Measurements from ENCODE around the gene TMEM164. TPM values are rescaled to one million over a fixed set of nuclear protein-coding genes. Genes with fewer than 3 reads are reported as not detected.

The TMEM164 gene
- total and polyA plus RNA-seq, 2 experiments from 2014 or later = 3.4 to 17.2 TPM

DNA sequence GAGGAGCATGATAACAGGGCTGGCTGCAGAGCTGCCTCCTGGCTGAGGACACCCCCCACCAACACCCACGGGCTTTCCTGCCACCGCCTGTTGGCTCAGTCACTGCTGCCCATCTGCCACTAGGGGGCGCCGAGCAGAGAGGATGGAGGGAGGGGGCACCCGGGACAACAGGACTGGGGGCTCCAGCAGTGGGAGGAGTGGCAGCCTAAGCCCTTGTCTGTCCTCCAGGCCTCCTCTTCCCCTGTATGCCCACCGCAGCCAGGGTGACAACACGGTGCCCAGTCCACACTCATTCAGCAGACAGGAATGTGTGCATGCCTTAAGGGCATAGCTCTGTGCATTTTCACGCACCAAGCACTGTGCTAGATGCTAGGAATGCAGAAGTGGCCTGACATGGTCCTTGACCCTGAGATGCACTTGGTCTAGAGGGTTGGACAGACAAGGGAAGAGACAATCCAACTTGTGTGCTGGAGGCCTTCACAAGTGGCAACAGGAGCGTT is 165.1 kb downstream of the TMEM164 start:
- Histone ChIP-seq H3K79me2 (replicated peaks; ENCODE audit: insufficient read depth) (no peaks in the 10 kb centered on the region), H4K20me1 (replicated peaks; ENCODE audit: insufficient read depth) (no peaks in the 10 kb centered on the region), H3K4me3 (no peak overlapping the region), H3K9me2 (ENCODE audit: insufficient read depth) (no peaks in the 10 kb centered on the region), H3F3A (replicated peaks; ENCODE audit: low read depth) (no peaks in the 10 kb centered on the region), H3K4me2 (no peak overlapping the region), H3K36me3 (ENCODE audit: insufficient read depth) (no peaks in the 10 kb centered on the region), H2AFZ (no peak overlapping the region), H3K4me1 (ENCODE audit: insufficient read depth) (no peaks in the 10 kb centered on the region), H3K27ac (ENCODE audit: low read depth) (no peak overlapping the region), H3K27me3 (ENCODE audit: insufficient read depth) (no peaks in the 10 kb centered on the region)
- Mint-ChIP-seq H3K9me3 (no peaks in the 10 kb centered on the region; the same call in 2 of the 3 replicates), H3K36me3 (ENCODE audit: low read depth) (no peaks in the 10 kb centered on the region; the same call in 1 of the 3 replicates), H3K4me1 (no peaks in the 10 kb centered on the region), H3K27ac (no peak overlapping the region), H3K4me3 (no peak overlapping the region), H3K27me3 (ENCODE audit: insufficient read depth, low read depth, poor library complexity) (peaks cover 3% of the 10 kb centered on the region)
- TF ChIP-seq ZNF462 (CRISPR knock-in tag; IDR thresholded peaks at IDR 0.05) = no peak
- TF ChIP-seq, protein P1, sequence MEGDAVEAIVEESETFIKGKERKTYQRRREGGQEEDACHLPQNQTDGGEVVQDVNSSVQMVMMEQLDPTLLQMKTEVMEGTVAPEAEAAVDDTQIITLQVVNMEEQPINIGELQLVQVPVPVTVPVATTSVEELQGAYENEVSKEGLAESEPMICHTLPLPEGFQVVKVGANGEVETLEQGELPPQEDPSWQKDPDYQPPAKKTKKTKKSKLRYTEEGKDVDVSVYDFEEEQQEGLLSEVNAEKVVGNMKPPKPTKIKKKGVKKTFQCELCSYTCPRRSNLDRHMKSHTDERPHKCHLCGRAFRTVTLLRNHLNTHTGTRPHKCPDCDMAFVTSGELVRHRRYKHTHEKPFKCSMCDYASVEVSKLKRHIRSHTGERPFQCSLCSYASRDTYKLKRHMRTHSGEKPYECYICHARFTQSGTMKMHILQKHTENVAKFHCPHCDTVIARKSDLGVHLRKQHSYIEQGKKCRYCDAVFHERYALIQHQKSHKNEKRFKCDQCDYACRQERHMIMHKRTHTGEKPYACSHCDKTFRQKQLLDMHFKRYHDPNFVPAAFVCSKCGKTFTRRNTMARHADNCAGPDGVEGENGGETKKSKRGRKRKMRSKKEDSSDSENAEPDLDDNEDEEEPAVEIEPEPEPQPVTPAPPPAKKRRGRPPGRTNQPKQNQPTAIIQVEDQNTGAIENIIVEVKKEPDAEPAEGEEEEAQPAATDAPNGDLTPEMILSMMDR (conservative IDR thresholded peaks at IDR 0.05; ENCODE audit: low read depth in 2 of 2) = peak; percentile 62 to 84
- ATAC-seq (peak; percentile 93), DNase-seq (ENCODE audit: low spot score) (peak; percentile 74)

- Mint-ChIP-seq H3K27me3 (ENCODE audit: insufficient read depth, low read depth, poor library complexity) (peaks cover 3% of the 10 kb centered on the region), H3K9me3 (no peaks in the 10 kb centered on the region; the same call in 2 of the 3 replicates), H3K36me3 (ENCODE audit: low read depth) (no peaks in the 10 kb centered on the region; the same call in 1 of the 3 replicates), H3K27ac (no peak overlapping the region), H3K4me1 (no peaks in the 10 kb centered on the region), H3K4me3 (no peak overlapping the region)
- Histone ChIP-seq H3F3A (replicated peaks; ENCODE audit: low read depth) (no peaks in the 10 kb centered on the region), H3K27ac (ENCODE audit: low read depth) (no peak overlapping the region), H3K4me1 (ENCODE audit: insufficient read depth) (no peaks in the 10 kb centered on the region), H3K27me3 (ENCODE audit: insufficient read depth) (no peaks in the 10 kb centered on the region), H3K4me3 (no peak overlapping the region), H3K9me2 (ENCODE audit: insufficient read depth) (no peaks in the 10 kb centered on the region), H3K4me2 (no peak overlapping the region), H3K36me3 (ENCODE audit: insufficient read depth) (no peaks in the 10 kb centered on the region), H4K20me1 (replicated peaks; ENCODE audit: insufficient read depth) (no peaks in the 10 kb centered on the region), H2AFZ (no peak overlapping the region), H3K79me2 (replicated peaks; ENCODE audit: insufficient read depth) (no peaks in the 10 kb centered on the region)
- DNase-seq (ENCODE audit: low spot score) = no peak
- no peak for ATAC-seq
- TF ChIP-seq NANOG (IDR thresholded peaks at IDR 0.05; ENCODE audit: borderline replicate concordance) (no peak), ZNF462 (CRISPR knock-in tag; IDR thresholded peaks at IDR 0.05) (no peak), JUNB (IDR thresholded peaks at IDR 0.05; ENCODE audit: unreplicated experiment) (no peak)
These were observed 165.7 kb downstream of the TMEM164 start for GRCh38 chrX:110168585-110168984.
